ENCODE results near the gene NR5A1.

DNA sequence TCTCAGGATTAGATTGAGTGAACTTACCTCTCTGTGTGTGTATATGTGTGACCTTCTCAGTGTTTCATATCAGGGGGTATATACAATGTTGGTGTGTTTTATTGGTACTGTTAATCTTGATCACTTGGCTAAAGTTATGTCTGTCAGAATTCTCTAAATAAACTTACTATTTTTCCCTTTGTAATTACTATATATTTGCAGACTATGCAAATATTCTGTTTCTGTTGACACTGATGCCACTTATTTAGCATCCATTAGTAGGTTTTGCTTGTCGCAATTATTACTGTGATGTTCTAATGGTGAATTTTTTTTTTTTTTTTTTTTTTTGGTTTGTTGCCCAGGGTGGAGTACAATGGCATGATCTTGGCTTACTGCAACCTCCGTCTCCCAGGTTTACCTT lies 42.9 kb upstream of the NR5A1 start:
- TF ChIP-seq, protein P1, sequence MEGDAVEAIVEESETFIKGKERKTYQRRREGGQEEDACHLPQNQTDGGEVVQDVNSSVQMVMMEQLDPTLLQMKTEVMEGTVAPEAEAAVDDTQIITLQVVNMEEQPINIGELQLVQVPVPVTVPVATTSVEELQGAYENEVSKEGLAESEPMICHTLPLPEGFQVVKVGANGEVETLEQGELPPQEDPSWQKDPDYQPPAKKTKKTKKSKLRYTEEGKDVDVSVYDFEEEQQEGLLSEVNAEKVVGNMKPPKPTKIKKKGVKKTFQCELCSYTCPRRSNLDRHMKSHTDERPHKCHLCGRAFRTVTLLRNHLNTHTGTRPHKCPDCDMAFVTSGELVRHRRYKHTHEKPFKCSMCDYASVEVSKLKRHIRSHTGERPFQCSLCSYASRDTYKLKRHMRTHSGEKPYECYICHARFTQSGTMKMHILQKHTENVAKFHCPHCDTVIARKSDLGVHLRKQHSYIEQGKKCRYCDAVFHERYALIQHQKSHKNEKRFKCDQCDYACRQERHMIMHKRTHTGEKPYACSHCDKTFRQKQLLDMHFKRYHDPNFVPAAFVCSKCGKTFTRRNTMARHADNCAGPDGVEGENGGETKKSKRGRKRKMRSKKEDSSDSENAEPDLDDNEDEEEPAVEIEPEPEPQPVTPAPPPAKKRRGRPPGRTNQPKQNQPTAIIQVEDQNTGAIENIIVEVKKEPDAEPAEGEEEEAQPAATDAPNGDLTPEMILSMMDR (IDR thresholded peaks at IDR 0.05): no peak
- TF ChIP-seq POLR2AphosphoS5 (IDR thresholded peaks at IDR 0.05): no peak
- TF ChIP-seq POLR2A (IDR thresholded peaks at IDR 0.05): no peak

Data from gastroesophageal sphincter (tissue), 3 donors.